Hepatocyte (in vitro differentiated cells): ENCODE results near the gene CA14.

Experiments
- CTCF ChIP-seq: fragments of 200-600 bp; sonication (generic); IDR thresholded peaks from 2 replicates; pipeline ENCODE4 v1.5.1; 2016; ENCODE audit warnings: antibody characterized with exemption, mild to moderate bottlenecking; ENCODE audit not compliant: poor library complexity
- EZH2 ChIP-seq: fragments of 200-600 bp; sonication (generic); IDR thresholded peaks from 2 replicates; pipeline ENCODE4 v1.6.1; 2016; ENCODE audit warnings: antibody characterized with exemption, mild to moderate bottlenecking, borderline replicate concordance
- EZH2phosphoT487 ChIP-seq: fragments of 200-600 bp; sonication (generic); IDR thresholded peaks from one replicate; pipeline ENCODE4 v1.6.1; 2018; ENCODE audit warnings: antibody characterized with exemption, mild to moderate bottlenecking, low read depth, moderate library complexity; ENCODE audit not compliant: unreplicated experiment, severe bottlenecking

- TF ChIP-seq CTCF: no peak
- TF ChIP-seq EZH2phosphoT487: no peak
- no peak for TF ChIP-seq EZH2
Measured at GRCh38 chr1:150262388-150263320, 5.1 kb downstream of the CA14 start.
